Activated T-cell treated with anti-CD3 and anti-CD28 coated beads, Interleukin-2, amount 50 U/mL, for 72 hours (primary cell): ENCODE measurements around the gene S100A8. TPM values are rescaled to one million over a fixed set of nuclear protein-coding genes. Genes with fewer than 3 reads are reported as not detected.

ENCODE experiments used
- ATAC-seq, 2 donors: fragments of 150-1000 bp; cut with Tn5 transposase; replicated peaks in 1 of 2; 2 replicates each; pipeline ENCODE4 v1.10.0; 2021; ENCODE audit warnings: moderate library complexity in 2 of 2, mild to moderate bottlenecking in 1 of 2
- DNase-seq, 2 donors: peaks; one replicate each; pipeline ENCODE4 v3.0.0; 2021 to 2022; ENCODE audit warnings: mixed read lengths in 1 of 2
- H3K27ac Mint-ChIP-seq: one replicate; pipeline ENCODE4 v1.8.0; 2022; ENCODE audit warnings: mild to moderate bottlenecking, moderate library complexity, mixed read lengths
- H3K27me3 Mint-ChIP-seq: one replicate; pipeline ENCODE4 v1.8.0; 2022; ENCODE audit warnings: low read depth, mixed read lengths
- H3K36me3 Mint-ChIP-seq, 2 donors: one replicate each; pipeline ENCODE4 v1.8.0; 2022; ENCODE audit warnings: mixed read lengths in 2 of 2, mild to moderate bottlenecking in 1 of 2; ENCODE audit not compliant: insufficient read depth in 2 of 2
- H3K4me1 Mint-ChIP-seq: one replicate; pipeline ENCODE4 v1.8.0; 2022; ENCODE audit warnings: low read depth, mixed read lengths
- H3K4me3 Mint-ChIP-seq, 2 donors: one replicate each; pipeline ENCODE4 v1.8.0; 2022; ENCODE audit warnings: mild to moderate bottlenecking in 2 of 2, mixed read lengths in 2 of 2, moderate library complexity in 2 of 2
- H3K9me3 Mint-ChIP-seq, 2 donors: one replicate each; pipeline ENCODE4 v1.8.0; 2022; ENCODE audit warnings: mixed read lengths in 2 of 2
- total RNA-seq, 2 donors: library from RNA; stranded (reverse); gene quantifications; one replicate each; pipeline ENCODE4 v1.2.3, GENCODE V29; 2022

S100A8 gene
- total RNA-seq, 2 donors from 2014 or later = not detected

GRCh38 chr1:153404768-153405167 is 13.9 kb upstream of the S100A8 start:
- peaks cover 2 to 5% of the 10 kb centered on the region in 2 donors for H3K9me3 Mint-ChIP-seq
- no peak overlapping the region for H3K4me3 Mint-ChIP-seq
- peaks cover 7% of the 10 kb centered on the region for H3K4me1 Mint-ChIP-seq
- DNase-seq = peak; percentile 43 to 68
- H3K27ac Mint-ChIP-seq = no peak overlapping the region
- H3K36me3 Mint-ChIP-seq = peaks cover 0 to 2% of the 10 kb centered on the region in 2 donors
- ATAC-seq = peak; percentile 41 to 42
- H3K27me3 Mint-ChIP-seq = peaks cover 10% of the 10 kb centered on the region

- Mint-ChIP-seq H3K27me3 (peaks cover 4% of the 10 kb centered on the region), H3K4me1 (peaks cover 7% of the 10 kb centered on the region), H3K4me3 (no peak overlapping the region), H3K9me3 (peaks cover 1 to 2% of the 10 kb centered on the region in 2 donors), H3K27ac (no peak overlapping the region), H3K36me3 (no peaks in the 10 kb centered on the region)
- no peak for DNase-seq
- ATAC-seq = no peak
Measured at GRCh38 chr1:153404086-153404635, 13.3 kb upstream of the S100A8 start.

GRCh38 chr1:153403421-153404085 is 12.7 kb upstream of the S100A8 start:
- no peak for DNase-seq
- peaks cover 7% of the 10 kb centered on the region for H3K4me1 Mint-ChIP-seq
- no peak overlapping the region for H3K27ac Mint-ChIP-seq
- H3K36me3 Mint-ChIP-seq = no peaks in the 10 kb centered on the region
- H3K9me3 Mint-ChIP-seq = no peaks in the 10 kb centered on the region
- no peak overlapping the region for H3K4me3 Mint-ChIP-seq
- ATAC-seq = no peak
- H3K27me3 Mint-ChIP-seq = no peaks in the 10 kb centered on the region

GRCh38 chr1:153402226-153402625 is 11.4 kb upstream of the S100A8 start:
- no peaks in the 10 kb centered on the region for H3K36me3 Mint-ChIP-seq
- DNase-seq = no peak
- no peak for ATAC-seq
- H3K9me3 Mint-ChIP-seq = no peaks in the 10 kb centered on the region
- no peak overlapping the region for H3K27ac Mint-ChIP-seq
- no peaks in the 10 kb centered on the region for H3K27me3 Mint-ChIP-seq
- peaks cover 7% of the 10 kb centered on the region for H3K4me1 Mint-ChIP-seq
- H3K4me3 Mint-ChIP-seq = no peak overlapping the region

GRCh38 chr1:153401461-153401860 is 10.6 kb upstream of the S100A8 start:
- Mint-ChIP-seq H3K36me3 (no peaks in the 10 kb centered on the region), H3K4me1 (peaks cover 3% of the 10 kb centered on the region), H3K9me3 (no peaks in the 10 kb centered on the region), H3K27me3 (no peaks in the 10 kb centered on the region), H3K27ac (no peak overlapping the region), H3K4me3 (no peak overlapping the region)
- ATAC-seq (no peak), DNase-seq (no peak)

- no peak for ATAC-seq
- no peak overlapping the region for H3K4me3 Mint-ChIP-seq
- H3K36me3 Mint-ChIP-seq = no peaks in the 10 kb centered on the region
- H3K27me3 Mint-ChIP-seq = peaks cover 8% of the 10 kb centered on the region
- H3K4me1 Mint-ChIP-seq = no peaks in the 10 kb centered on the region
- no peak overlapping the region for H3K27ac Mint-ChIP-seq
- no peak for DNase-seq
- H3K9me3 Mint-ChIP-seq = no peaks in the 10 kb centered on the region
Measured at GRCh38 chr1:153400244-153400643, 9.4 kb upstream of the S100A8 start.

- ATAC-seq (no peak), DNase-seq (no peak)
- Mint-ChIP-seq H3K36me3 (no peaks in the 10 kb centered on the region), H3K27me3 (peaks cover 10% of the 10 kb centered on the region), H3K9me3 (no peaks in the 10 kb centered on the region), H3K4me3 (no peak overlapping the region), H3K27ac (no peak overlapping the region), H3K4me1 (no peaks in the 10 kb centered on the region)
Measured at GRCh38 chr1:153399401-153400055, 8.7 kb upstream of the S100A8 start.

- Mint-ChIP-seq H3K27ac (no peak overlapping the region), H3K4me3 (no peak overlapping the region), H3K9me3 (no peaks in the 10 kb centered on the region), H3K36me3 (no peaks in the 10 kb centered on the region), H3K4me1 (no peaks in the 10 kb centered on the region), H3K27me3 (peaks cover 10% of the 10 kb centered on the region)
- no peak for DNase-seq
- no peak for ATAC-seq
Measured at GRCh38 chr1:153397924-153398651, 7.2 kb upstream of the S100A8 start.

- ATAC-seq (no peak), DNase-seq (no peak)
- Mint-ChIP-seq H3K27me3 (peaks cover 10% of the 10 kb centered on the region), H3K4me3 (no peak overlapping the region), H3K27ac (no peak overlapping the region), H3K4me1 (no peaks in the 10 kb centered on the region), H3K36me3 (no peaks in the 10 kb centered on the region), H3K9me3 (no peaks in the 10 kb centered on the region)
Measured at GRCh38 chr1:153397051-153397923, 6.4 kb upstream of the S100A8 start.

GRCh38 chr1:153396461-153396860 is 5.6 kb upstream of the S100A8 start:
- no peak for ATAC-seq
- Mint-ChIP-seq H3K36me3 (no peaks in the 10 kb centered on the region), H3K27ac (no peak overlapping the region), H3K4me3 (no peak overlapping the region), H3K27me3 (peaks cover 10% of the 10 kb centered on the region), H3K4me1 (no peaks in the 10 kb centered on the region), H3K9me3 (no peaks in the 10 kb centered on the region)
- no peak for DNase-seq

GRCh38 chr1:153395776-153396175 is 4.9 kb upstream of the S100A8 start:
- H3K27me3 Mint-ChIP-seq = peaks cover 10% of the 10 kb centered on the region
- H3K4me1 Mint-ChIP-seq = no peaks in the 10 kb centered on the region
- no peak for ATAC-seq

GRCh38 chr1:153395136-153395685 is 4.3 kb upstream of the S100A8 start:
- Mint-ChIP-seq H3K4me1 (no peaks in the 10 kb centered on the region), H3K36me3 (no peaks in the 10 kb centered on the region), H3K4me3 (no peak overlapping the region), H3K27ac (no peak overlapping the region), H3K9me3 (no peaks in the 10 kb centered on the region), H3K27me3 (peaks cover 10% of the 10 kb centered on the region)
- no peak for DNase-seq
- no peak for ATAC-seq

More at GRCh38 chr1:153395776-153396175, 4.9 kb upstream of the S100A8 start:
- Mint-ChIP-seq H3K27ac (no peak overlapping the region), H3K36me3 (no peaks in the 10 kb centered on the region), H3K9me3 (no peaks in the 10 kb centered on the region), H3K4me3 (no peak overlapping the region)
- no peak for DNase-seq
